ENCODE results near the gene TMCC3. TPM values are rescaled to one million over a fixed set of nuclear protein-coding genes. Genes with fewer than 3 reads are reported as not detected.
"Not testable (repeated sequence)": the region's sequence is repeated elsewhere in the genome, so short reads cannot be mapped to it uniquely, and the experiment has no call there.

TMCC3 gene
- total and polyA plus RNA-seq, 2 experiments from 2014 or later, result 0.11 to 0.46 TPM

DNA sequence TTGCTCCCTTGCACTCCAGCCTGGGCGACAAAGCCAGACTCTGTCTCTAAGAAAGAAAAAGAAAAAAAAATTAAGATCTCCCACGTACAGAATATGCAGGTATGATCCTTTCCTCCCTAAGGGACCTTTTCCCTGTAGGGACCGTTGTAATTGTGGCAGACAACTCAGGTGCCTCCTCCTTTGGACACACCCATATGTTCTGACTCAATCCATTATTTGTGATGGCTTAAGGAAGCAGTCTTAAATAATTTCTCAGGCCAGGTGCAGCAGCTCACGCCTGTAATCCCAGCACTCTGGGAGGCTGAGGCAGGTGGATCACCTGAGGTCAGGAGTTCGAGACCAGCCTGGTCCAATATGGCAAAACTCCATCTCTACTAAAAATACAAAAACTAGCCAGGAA lies 53.1 kb downstream of the TMCC3 start:
- no peak for DNase-seq
- Histone ChIP-seq H3F3A (ENCODE audit: insufficient read depth) (no peaks in the 10 kb centered on the region), H3K9ac (no peak overlapping the region), H3K9me3 (ENCODE audit: low read depth) (no peaks in the 10 kb centered on the region), H2AFZ (no peak overlapping the region), H4K20me1 (ENCODE audit: insufficient read depth) (no peaks in the 10 kb centered on the region), H3K9me2 (ENCODE audit: insufficient read depth) (no peaks in the 10 kb centered on the region), H3K79me2 (ENCODE audit: insufficient read depth) (no peaks in the 10 kb centered on the region), H3K36me3 (ENCODE audit: low read depth) (no peaks in the 10 kb centered on the region), H3K27me3 (replicated peaks; ENCODE audit: insufficient read depth) (no peaks in the 10 kb centered on the region), H3K4me2 (ENCODE audit: unreplicated experiment) (no peak overlapping the region), H3K4me3 (no peak overlapping the region), H3K4me1 (ENCODE audit: insufficient read depth) (no peaks in the 10 kb centered on the region), H3K27ac (no peak overlapping the region)
- WGBS, 2 experiments (ENCODE audit: low coverage in 1 of 2, low lambda C conversion rate in 2 of 2, missing lambda C conversion rate in 2 of 2), result 80% methylated on average over 5 of the region's 5 CpGs
- no peak for TF ChIP-seq EZH2phosphoT487 (IDR thresholded peaks at IDR 0.05; ENCODE audit: insufficient read depth, low read depth)
- in situ Hi-C loops (cut with MboI), result no loop called here

DNA sequence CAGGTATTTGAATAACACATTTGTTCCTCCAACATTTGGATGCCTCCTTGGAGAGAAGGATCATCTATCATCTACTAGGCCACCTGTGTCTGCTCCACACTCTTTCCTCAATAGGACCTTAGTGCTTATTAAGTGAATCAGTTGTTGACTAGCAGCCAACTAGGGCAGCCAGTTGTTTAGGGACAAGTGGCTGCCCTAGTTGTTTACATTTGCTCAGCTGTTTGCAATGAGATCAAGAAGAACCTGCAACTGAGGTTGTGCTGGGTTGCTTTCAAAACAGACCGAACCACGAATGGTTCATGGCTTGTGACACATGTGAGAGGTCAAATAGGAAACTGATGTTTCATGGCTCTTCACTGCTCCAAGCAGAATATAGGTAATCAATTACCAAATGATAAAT lies 53.8 kb downstream of the TMCC3 start:
- DNase-seq, result no peak
- WGBS, 2 experiments (ENCODE audit: low coverage in 1 of 2, low lambda C conversion rate in 2 of 2, missing lambda C conversion rate in 2 of 2), result 77 to 83% methylated on average over 2 of the region's 2 CpGs
- no peaks in the 10 kb centered on the region for H3F3A ChIP-seq (ENCODE audit: insufficient read depth)

DNA sequence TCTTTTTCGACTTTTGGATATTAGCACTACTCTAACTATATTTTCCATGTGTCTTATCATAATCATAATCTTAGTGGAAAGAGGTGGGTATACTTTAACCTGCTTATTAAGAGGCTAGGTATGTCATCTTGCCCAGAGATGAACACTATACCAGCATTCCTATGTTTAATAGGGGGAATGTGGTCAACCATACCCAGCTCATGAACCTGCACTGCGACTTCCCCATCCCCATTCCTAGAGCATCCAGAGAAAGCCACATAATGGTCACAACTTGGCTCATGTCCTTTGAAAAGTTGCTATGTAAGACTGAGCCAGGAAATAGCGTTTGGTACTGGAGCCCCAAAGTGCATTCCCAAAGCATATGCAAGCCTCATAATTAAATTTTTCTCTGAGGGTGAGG lies 55.2 kb downstream of the TMCC3 start:
- Histone ChIP-seq H3F3A (ENCODE audit: insufficient read depth) (no peaks in the 10 kb centered on the region), H3K4me3 (no peak overlapping the region), H3K27ac (no peak overlapping the region), H3K36me3 (ENCODE audit: low read depth) (no peaks in the 10 kb centered on the region), H3K79me2 (ENCODE audit: insufficient read depth) (no peaks in the 10 kb centered on the region), H3K9me2 (ENCODE audit: insufficient read depth) (no peaks in the 10 kb centered on the region), H2AFZ (no peak overlapping the region), H4K20me1 (ENCODE audit: insufficient read depth) (no peaks in the 10 kb centered on the region), H3K9ac (no peak overlapping the region), H3K9me3 (ENCODE audit: low read depth) (no peaks in the 10 kb centered on the region), H3K27me3 (replicated peaks; ENCODE audit: insufficient read depth) (no peaks in the 10 kb centered on the region), H3K4me1 (ENCODE audit: insufficient read depth) (no peaks in the 10 kb centered on the region), H3K4me2 (ENCODE audit: unreplicated experiment) (no peak overlapping the region)
- no peak for TF ChIP-seq EZH2phosphoT487 (IDR thresholded peaks at IDR 0.05; ENCODE audit: insufficient read depth, low read depth)
- no peak for TF ChIP-seq EZH2 (IDR thresholded peaks at IDR 0.05; ENCODE audit: insufficient read depth, poor library complexity, severe bottlenecking)
- no peak for DNase-seq
- in situ Hi-C loops (cut with MboI), result no loop called here
- WGBS, 2 experiments (ENCODE audit: low coverage in 1 of 2, low lambda C conversion rate in 2 of 2, missing lambda C conversion rate in 2 of 2), result 90 to 91% methylated on average over 3 of the region's 3 CpGs

More for the DNA sequence above, 53.8 kb downstream of the TMCC3 start:
- Histone ChIP-seq H3K27ac (no peak overlapping the region), H2AFZ (no peak overlapping the region), H3K4me2 (ENCODE audit: unreplicated experiment) (no peak overlapping the region), H3K4me3 (no peak overlapping the region), H3K36me3 (ENCODE audit: low read depth) (no peaks in the 10 kb centered on the region), H3K9me2 (ENCODE audit: insufficient read depth) (no peaks in the 10 kb centered on the region), H3K9ac (no peak overlapping the region), H3K9me3 (ENCODE audit: low read depth) (no peaks in the 10 kb centered on the region), H3K79me2 (ENCODE audit: insufficient read depth) (no peaks in the 10 kb centered on the region), H4K20me1 (ENCODE audit: insufficient read depth) (no peaks in the 10 kb centered on the region), H3K4me1 (ENCODE audit: insufficient read depth) (no peaks in the 10 kb centered on the region), H3K27me3 (replicated peaks; ENCODE audit: insufficient read depth) (no peaks in the 10 kb centered on the region)
- in situ Hi-C loops (cut with MboI), result no loop called here
- no peak for TF ChIP-seq EZH2 (IDR thresholded peaks at IDR 0.05; ENCODE audit: insufficient read depth, poor library complexity, severe bottlenecking)
- no peak for TF ChIP-seq EZH2phosphoT487 (IDR thresholded peaks at IDR 0.05; ENCODE audit: insufficient read depth, low read depth)

DNA sequence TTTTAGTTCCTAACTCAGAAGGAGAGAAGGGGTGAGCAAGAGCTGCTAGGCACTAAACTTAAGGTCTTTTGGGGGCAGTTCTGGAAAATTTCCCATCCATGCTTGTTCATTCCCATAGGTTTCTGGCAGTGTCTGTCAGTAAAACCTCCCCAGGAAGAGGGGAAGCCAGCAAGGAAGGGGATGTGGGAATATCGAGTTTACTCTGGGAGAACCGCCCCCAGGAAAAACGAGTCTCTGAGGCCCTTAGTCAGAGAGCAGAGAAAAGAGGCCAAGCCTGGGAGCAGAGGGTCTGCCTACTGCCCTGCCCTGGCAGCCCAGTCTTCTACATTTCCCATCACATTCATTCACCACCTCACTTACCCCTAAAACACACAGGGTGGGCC lies 55.9 kb downstream of the TMCC3 start:
- Histone ChIP-seq H3K79me2 (ENCODE audit: insufficient read depth) (no peaks in the 10 kb centered on the region), H3K9me2 (ENCODE audit: insufficient read depth) (no peaks in the 10 kb centered on the region), H3K27me3 (replicated peaks; ENCODE audit: insufficient read depth) (no peaks in the 10 kb centered on the region), H3K36me3 (ENCODE audit: low read depth) (no peaks in the 10 kb centered on the region), H3K27ac (no peak overlapping the region), H3K4me1 (ENCODE audit: insufficient read depth) (no peaks in the 10 kb centered on the region), H3K9me3 (ENCODE audit: low read depth) (no peaks in the 10 kb centered on the region), H3K4me3 (no peak overlapping the region), H3F3A (ENCODE audit: insufficient read depth) (no peaks in the 10 kb centered on the region), H3K9ac (no peak overlapping the region), H3K4me2 (ENCODE audit: unreplicated experiment) (no peak overlapping the region), H4K20me1 (ENCODE audit: insufficient read depth) (no peaks in the 10 kb centered on the region), H2AFZ (no peak overlapping the region)
- no peak for TF ChIP-seq EZH2phosphoT487 (IDR thresholded peaks at IDR 0.05; ENCODE audit: insufficient read depth, low read depth)
- TF ChIP-seq EZH2 (IDR thresholded peaks at IDR 0.05; ENCODE audit: insufficient read depth, poor library complexity, severe bottlenecking), result no peak
- no peak for DNase-seq
- 42 to 50% methylated on average over 3 of the region's 3 CpGs for WGBS, 2 experiments (ENCODE audit: low coverage in 1 of 2, low lambda C conversion rate in 2 of 2, missing lambda C conversion rate in 2 of 2)
- in situ Hi-C loops (cut with MboI), result no loop called here

DNA sequence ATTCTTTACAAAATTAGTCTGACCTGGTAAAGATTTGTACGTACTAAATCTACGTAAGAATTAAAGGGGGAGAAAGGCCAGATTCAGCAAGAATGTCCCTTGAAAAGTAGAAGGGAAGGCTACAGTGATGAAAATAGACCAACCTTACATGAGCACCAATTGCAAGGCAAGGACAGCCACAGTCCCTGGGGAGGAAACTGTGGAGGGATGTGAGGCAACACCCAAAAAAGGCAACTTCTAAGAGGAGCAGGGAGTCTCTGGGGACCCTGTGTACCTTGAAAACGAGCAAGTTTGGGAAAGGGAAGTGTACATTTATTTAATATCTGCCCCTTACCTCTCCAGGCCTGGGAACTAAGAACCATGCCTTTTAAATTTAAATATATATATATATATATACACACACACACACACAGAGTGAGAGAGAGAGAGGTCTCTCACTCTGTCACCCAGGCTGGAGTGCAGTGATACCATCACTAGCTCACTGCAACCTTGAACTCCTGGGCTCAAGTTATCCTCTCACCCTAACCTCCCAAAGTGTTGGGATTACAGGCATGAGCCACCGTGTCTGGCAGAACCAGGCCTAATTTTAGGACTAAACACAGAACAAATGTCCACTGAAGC lies 56.4 kb downstream of the TMCC3 start:
- DNase-seq, result no peak
- Histone ChIP-seq H3K36me3 (ENCODE audit: low read depth) (no peaks in the 10 kb centered on the region), H3K9ac (no peak overlapping the region), H4K20me1 (ENCODE audit: insufficient read depth) (no peaks in the 10 kb centered on the region), H3K79me2 (ENCODE audit: insufficient read depth) (no peaks in the 10 kb centered on the region), H3K4me1 (ENCODE audit: insufficient read depth) (no peaks in the 10 kb centered on the region), H3K4me3 (no peak overlapping the region), H3K4me2 (ENCODE audit: unreplicated experiment) (no peak overlapping the region), H2AFZ (no peak overlapping the region), H3K27ac (no peak overlapping the region), H3K27me3 (replicated peaks; ENCODE audit: insufficient read depth) (no peaks in the 10 kb centered on the region), H3F3A (ENCODE audit: insufficient read depth) (no peaks in the 10 kb centered on the region), H3K9me2 (ENCODE audit: insufficient read depth) (no peaks in the 10 kb centered on the region), H3K9me3 (ENCODE audit: low read depth) (no peaks in the 10 kb centered on the region)
- 63 to 65% methylated on average over 4 of the region's 4 CpGs for WGBS, 2 experiments (ENCODE audit: low coverage in 1 of 2, low lambda C conversion rate in 2 of 2, missing lambda C conversion rate in 2 of 2)
- in situ Hi-C loops (cut with MboI), result no loop called here
- no peak for TF ChIP-seq EZH2phosphoT487 (IDR thresholded peaks at IDR 0.05; ENCODE audit: insufficient read depth, low read depth)
- no peak for TF ChIP-seq EZH2 (IDR thresholded peaks at IDR 0.05; ENCODE audit: insufficient read depth, poor library complexity, severe bottlenecking)

DNA sequence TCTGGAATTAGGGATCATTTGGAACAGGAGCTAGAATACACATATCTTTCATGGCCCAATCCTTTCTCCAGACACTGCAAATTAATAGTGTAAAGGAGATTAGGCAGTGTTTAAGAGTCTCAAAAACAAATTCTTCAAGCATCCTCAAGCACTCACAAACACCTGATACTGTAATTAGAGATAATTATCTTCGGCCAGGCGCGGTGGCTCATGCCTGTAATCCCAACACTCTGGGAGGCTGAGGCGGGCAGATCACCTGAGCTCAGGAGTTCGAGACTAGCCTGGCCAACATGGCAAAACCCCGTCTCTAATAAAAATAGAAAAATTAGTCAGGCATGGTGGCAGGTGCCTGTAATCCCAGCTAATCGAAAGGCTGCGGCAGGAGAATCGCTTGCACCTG lies 57.6 kb downstream of the TMCC3 start:
- H2AFZ ChIP-seq; H3K9ac ChIP-seq; H3K4me3 ChIP-seq; H3K4me2 ChIP-seq (ENCODE audit: unreplicated experiment); H3K9me2 ChIP-seq (ENCODE audit: insufficient read depth); H4K20me1 ChIP-seq (ENCODE audit: insufficient read depth); H3K4me1 ChIP-seq (ENCODE audit: insufficient read depth); H3K27ac ChIP-seq; H3K27me3 ChIP-seq (replicated peaks; ENCODE audit: insufficient read depth); H3K9me3 ChIP-seq (ENCODE audit: low read depth); DNase-seq; H3K79me2 ChIP-seq (ENCODE audit: insufficient read depth); in situ Hi-C loops (cut with MboI); H3F3A ChIP-seq (ENCODE audit: insufficient read depth); H3K36me3 ChIP-seq (ENCODE audit: low read depth): not testable (repeated sequence)
- 82 to 84% methylated on average over 9 of the region's 9 CpGs for WGBS, 2 experiments (ENCODE audit: low coverage in 1 of 2, low lambda C conversion rate in 2 of 2, missing lambda C conversion rate in 2 of 2)
